GM12891 (cell line): ENCODE results near the gene GJA3.

Source experiments
- DNase-seq: peaks from one replicate; pipeline ENCODE4 v3.0.0; 2011; ENCODE audit warnings: low spot score; ENCODE audit not compliant: insufficient read length
- FAIRE-seq: peaks from 2 replicates; lab custom pipeline; 2011; peaks lifted over from hg19 to GRCh38; lab: Jason Lieb, UNC
- PAX5 ChIP-seq: IDR thresholded peaks from 2 replicates; pipeline ENCODE4 v1.6.1; 2011; ENCODE audit warnings: low read length, moderate library complexity, mild to moderate bottlenecking; ENCODE audit not compliant: insufficient read depth, severe bottlenecking
- POLR2A ChIP-seq: IDR thresholded peaks from 2 replicates; pipeline ENCODE4 v1.6.1; 2011; ENCODE audit warnings: low read depth, low read length, control low read depth
- POLR2AphosphoS5 ChIP-seq: IDR thresholded peaks from 2 replicates; pipeline ENCODE4 v1.6.1; 2011; ENCODE audit warnings: low read depth, low read length, control low read depth
- POU2F2 ChIP-seq: IDR thresholded peaks from 2 replicates; pipeline ENCODE4 v1.6.1; 2011; ENCODE audit warnings: low read depth, mild to moderate bottlenecking, control low read depth, low read length, moderate library complexity
- SPI1 ChIP-seq: IDR thresholded peaks from 2 replicates; pipeline ENCODE4 v1.6.1; 2011; ENCODE audit warnings: low read depth, low read length, control low read depth
- TAF1 ChIP-seq: IDR thresholded peaks from 2 replicates; pipeline ENCODE4 v1.6.1; 2011; ENCODE audit warnings: low read depth, low read length, control low read depth

The GJA3 gene

GRCh38 chr13:20151612-20152011 lies 9.2 kb downstream of the GJA3 start:
- TF ChIP-seq PAX5, result no peak
- no peak for TF ChIP-seq POLR2AphosphoS5
- TF ChIP-seq POLR2A, result no peak
- TF ChIP-seq POU2F2, result no peak
- TF ChIP-seq TAF1, result no peak
- TF ChIP-seq SPI1, result no peak
- no peak for FAIRE-seq
- DNase-seq, result no peak

GRCh38 chr13:20151016-20151415 lies 9.8 kb downstream of the GJA3 start:
- TF ChIP-seq POLR2AphosphoS5 (no peak), TAF1 (no peak), POU2F2 (no peak), SPI1 (no peak), POLR2A (no peak), PAX5 (no peak)
- DNase-seq, result no peak
- no peak for FAIRE-seq

- TF ChIP-seq SPI1 (no peak), PAX5 (no peak), POLR2AphosphoS5 (no peak), POLR2A (no peak), TAF1 (no peak), POU2F2 (no peak)
- DNase-seq (no peak), FAIRE-seq (no peak)
Observed at GRCh38 chr13:20150561-20150960, 10.3 kb downstream of the GJA3 start.

GRCh38 chr13:20149762-20150161 lies 11.1 kb downstream of the GJA3 start:
- FAIRE-seq, result no peak

GRCh38 chr13:20148501-20149183 lies 12.2 kb downstream of the GJA3 start:
- FAIRE-seq (no peak), DNase-seq (no peak)
- TF ChIP-seq POLR2A, result no peak
- TF ChIP-seq SPI1, result no peak
- no peak for TF ChIP-seq TAF1
- no peak for TF ChIP-seq PAX5
- no peak for TF ChIP-seq POU2F2
- TF ChIP-seq POLR2AphosphoS5, result no peak

More at GRCh38 chr13:20149762-20150161, 11.1 kb downstream of the GJA3 start:
- no peak for TF ChIP-seq POLR2A
- TF ChIP-seq POLR2AphosphoS5, result no peak
- no peak for TF ChIP-seq TAF1
- TF ChIP-seq SPI1, result no peak
- TF ChIP-seq PAX5, result no peak
- TF ChIP-seq POU2F2, result no peak
- no peak for DNase-seq

- DNase-seq (no peak), FAIRE-seq (no peak)
- TF ChIP-seq SPI1 (no peak), POU2F2 (no peak), TAF1 (no peak), POLR2AphosphoS5 (no peak), PAX5 (no peak), POLR2A (no peak)
Observed at GRCh38 chr13:20146381-20146780, 14.5 kb downstream of the GJA3 start.

- FAIRE-seq (no peak), DNase-seq (no peak)
- TF ChIP-seq POLR2A (no peak), SPI1 (no peak), POU2F2 (no peak), TAF1 (no peak), POLR2AphosphoS5 (no peak), PAX5 (no peak)
Observed at GRCh38 chr13:20145521-20145920, 15.3 kb downstream of the GJA3 start.

GRCh38 chr13:20144141-20144850 lies 16.6 kb downstream of the GJA3 start:
- TF ChIP-seq TAF1 (no peak), POLR2AphosphoS5 (no peak), POU2F2 (no peak), POLR2A (no peak), PAX5 (no peak), SPI1 (no peak)
- FAIRE-seq (no peak), DNase-seq (no peak)

- FAIRE-seq (no peak), DNase-seq (no peak)
- TF ChIP-seq POLR2AphosphoS5, result no peak
Observed at GRCh38 chr13:20142927-20143480, 17.8 kb downstream of the GJA3 start.
